ENCODE data around the gene SOBP. TPM values are rescaled to one million over a fixed set of nuclear protein-coding genes. Genes with fewer than 3 reads are reported as not detected.
A peak's percentile ranks its signal among the peaks of the same experiment; 100 is the strongest.

Gene SOBP
- total RNA-seq, 2 donors from 2014 or later, result 1.5 to 1.9 TPM

DNA sequence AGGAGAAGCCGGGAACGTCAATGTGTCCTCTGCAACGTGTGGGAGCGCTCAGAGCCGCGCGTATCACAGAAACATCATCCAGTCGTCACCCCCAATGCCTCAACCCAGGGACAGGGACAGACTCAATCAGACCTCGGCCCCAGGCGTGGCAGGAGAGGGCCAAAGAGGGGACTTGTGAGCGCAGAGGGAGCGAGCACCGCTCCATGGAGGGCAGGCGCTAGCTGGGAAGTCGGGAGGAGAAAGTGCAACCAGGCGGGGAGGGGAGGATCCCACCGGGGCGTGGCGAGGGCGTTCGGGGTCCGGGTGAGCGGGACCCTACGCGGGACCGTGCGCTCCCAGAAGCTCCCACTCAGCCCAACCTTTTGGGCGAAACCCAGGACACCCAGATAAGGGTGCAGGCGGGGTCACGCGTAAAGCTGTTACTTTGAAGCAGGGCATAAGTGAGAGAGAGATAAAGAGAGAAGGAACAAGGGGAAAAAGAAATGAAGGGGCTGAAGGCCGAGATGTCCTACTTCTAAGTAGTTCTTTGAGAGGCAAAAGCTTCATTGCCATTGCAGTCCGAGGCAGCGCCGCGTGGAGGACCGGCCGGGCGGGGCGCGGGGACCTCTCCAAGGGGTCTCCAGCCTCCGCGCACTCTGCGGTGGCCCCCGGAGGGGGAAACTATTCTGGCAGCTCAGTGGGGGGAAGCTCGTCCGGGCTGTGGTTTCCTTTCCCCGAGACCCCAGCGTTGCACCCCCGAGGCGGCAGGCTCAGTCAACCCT lies 862 bp upstream of the SOBP start:
- H3K27ac ChIP-seq (ENCODE audit: low read depth, low read length), result peak overlapping the region; percentile 2
- H3K4me3 ChIP-seq (ENCODE audit: low read length), result peak overlapping the region; percentile 80
- WGBS, 2 experiments (ENCODE audit: insufficient coverage in 1 of 2, insufficient read length in 1 of 2), result 0 to 1% methylated on average over 22 to 51 of the region's 51 CpGs
- H3K27me3 ChIP-seq (ENCODE audit: control insufficient read depth, insufficient read depth, low read length, poor library complexity, severe bottlenecking), result peaks cover 63% of the 10 kb centered on the region
- H3K9ac ChIP-seq (ENCODE audit: extremely low read depth, low read length, poor library complexity, severe bottlenecking), result peak overlapping the region; percentile 4
- peak; percentile 88 for DNase-seq
- H3K27me3 Mint-ChIP-seq (ENCODE audit: insufficient read depth), result peaks cover 43% of the 10 kb centered on the region
- H3K36me3 Mint-ChIP-seq (ENCODE audit: low read depth), result no peaks in the 10 kb centered on the region
- H3K36me3 ChIP-seq (ENCODE audit: control insufficient read depth, insufficient read depth, low read length), result no peaks in the 10 kb centered on the region
- H3K4me1 Mint-ChIP-seq, result peaks cover 12% of the 10 kb centered on the region
- TF ChIP-seq, protein P1, sequence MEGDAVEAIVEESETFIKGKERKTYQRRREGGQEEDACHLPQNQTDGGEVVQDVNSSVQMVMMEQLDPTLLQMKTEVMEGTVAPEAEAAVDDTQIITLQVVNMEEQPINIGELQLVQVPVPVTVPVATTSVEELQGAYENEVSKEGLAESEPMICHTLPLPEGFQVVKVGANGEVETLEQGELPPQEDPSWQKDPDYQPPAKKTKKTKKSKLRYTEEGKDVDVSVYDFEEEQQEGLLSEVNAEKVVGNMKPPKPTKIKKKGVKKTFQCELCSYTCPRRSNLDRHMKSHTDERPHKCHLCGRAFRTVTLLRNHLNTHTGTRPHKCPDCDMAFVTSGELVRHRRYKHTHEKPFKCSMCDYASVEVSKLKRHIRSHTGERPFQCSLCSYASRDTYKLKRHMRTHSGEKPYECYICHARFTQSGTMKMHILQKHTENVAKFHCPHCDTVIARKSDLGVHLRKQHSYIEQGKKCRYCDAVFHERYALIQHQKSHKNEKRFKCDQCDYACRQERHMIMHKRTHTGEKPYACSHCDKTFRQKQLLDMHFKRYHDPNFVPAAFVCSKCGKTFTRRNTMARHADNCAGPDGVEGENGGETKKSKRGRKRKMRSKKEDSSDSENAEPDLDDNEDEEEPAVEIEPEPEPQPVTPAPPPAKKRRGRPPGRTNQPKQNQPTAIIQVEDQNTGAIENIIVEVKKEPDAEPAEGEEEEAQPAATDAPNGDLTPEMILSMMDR (conservative IDR thresholded peaks at IDR 0.05), result no peak
- no peaks in the 10 kb centered on the region for H3K9me3 Mint-ChIP-seq
- H3K9me3 ChIP-seq (ENCODE audit: control insufficient read depth, low read length), result no peaks in the 10 kb centered on the region
- no peak overlapping the region for H3K27ac Mint-ChIP-seq
- H3K4me1 ChIP-seq (ENCODE audit: control insufficient read depth, insufficient read depth, low read length), result peaks cover 7% of the 10 kb centered on the region
- H3K4me3 Mint-ChIP-seq, result peak overlapping the region; percentile 68

DNA sequence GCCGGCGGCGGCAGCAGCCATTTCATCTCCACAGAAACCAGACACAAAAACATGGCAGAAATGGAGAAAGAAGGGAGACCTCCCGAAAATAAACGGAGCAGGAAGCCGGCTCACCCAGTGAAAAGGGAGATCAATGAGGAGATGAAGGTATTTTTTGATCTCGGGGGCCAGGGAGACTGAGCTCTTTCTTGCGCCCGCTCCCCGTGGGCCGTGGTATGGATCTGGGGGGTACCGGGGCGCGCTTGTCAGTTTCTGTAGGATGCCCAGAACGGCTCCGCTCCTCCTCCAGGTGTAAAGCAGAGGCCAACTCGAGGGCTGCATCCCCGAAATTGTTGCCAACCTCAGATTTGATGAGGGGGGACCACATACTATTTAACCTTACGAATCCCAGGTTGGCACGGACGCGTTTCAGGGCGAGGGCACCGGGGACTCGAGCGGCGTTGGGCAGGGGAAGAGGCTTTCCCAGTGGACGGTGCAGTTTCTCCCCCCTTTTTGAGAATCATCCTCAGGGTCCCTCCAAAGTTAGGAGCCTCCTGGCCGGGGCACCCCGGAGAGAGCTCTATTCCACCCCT lies 735 bp downstream of the SOBP start:
- Histone ChIP-seq H3K36me3 (ENCODE audit: control insufficient read depth, insufficient read depth, low read length) (no peaks in the 10 kb centered on the region), H3K27ac (ENCODE audit: low read depth, low read length) (peak overlapping the region; percentile 74), H3K9ac (ENCODE audit: extremely low read depth, low read length, poor library complexity, severe bottlenecking) (no peak overlapping the region), H3K9me3 (ENCODE audit: control insufficient read depth, low read length) (no peaks in the 10 kb centered on the region), H3K27me3 (ENCODE audit: control insufficient read depth, insufficient read depth, low read length, poor library complexity, severe bottlenecking) (peaks cover 63% of the 10 kb centered on the region), H3K4me1 (ENCODE audit: control insufficient read depth, insufficient read depth, low read length) (peaks cover 7% of the 10 kb centered on the region), H3K4me3 (ENCODE audit: low read length) (peak overlapping the region; percentile 78)
- peaks cover 34% of the 10 kb centered on the region for H3K27me3 Mint-ChIP-seq (ENCODE audit: insufficient read depth)
- no peak for DNase-seq
- H3K4me3 Mint-ChIP-seq, result peak overlapping the region; percentile 68
- peaks cover 12% of the 10 kb centered on the region for H3K4me1 Mint-ChIP-seq
- H3K9me3 Mint-ChIP-seq, result no peaks in the 10 kb centered on the region
- no peak overlapping the region for H3K27ac Mint-ChIP-seq
- H3K36me3 Mint-ChIP-seq (ENCODE audit: low read depth), result no peaks in the 10 kb centered on the region
- 0% methylated on average over 4 to 27 of the region's 30 CpGs for WGBS, 2 experiments (ENCODE audit: insufficient coverage in 1 of 2, insufficient read length in 1 of 2)
- TF ChIP-seq, protein P1 (conservative IDR thresholded peaks at IDR 0.05), result no peak

DNA sequence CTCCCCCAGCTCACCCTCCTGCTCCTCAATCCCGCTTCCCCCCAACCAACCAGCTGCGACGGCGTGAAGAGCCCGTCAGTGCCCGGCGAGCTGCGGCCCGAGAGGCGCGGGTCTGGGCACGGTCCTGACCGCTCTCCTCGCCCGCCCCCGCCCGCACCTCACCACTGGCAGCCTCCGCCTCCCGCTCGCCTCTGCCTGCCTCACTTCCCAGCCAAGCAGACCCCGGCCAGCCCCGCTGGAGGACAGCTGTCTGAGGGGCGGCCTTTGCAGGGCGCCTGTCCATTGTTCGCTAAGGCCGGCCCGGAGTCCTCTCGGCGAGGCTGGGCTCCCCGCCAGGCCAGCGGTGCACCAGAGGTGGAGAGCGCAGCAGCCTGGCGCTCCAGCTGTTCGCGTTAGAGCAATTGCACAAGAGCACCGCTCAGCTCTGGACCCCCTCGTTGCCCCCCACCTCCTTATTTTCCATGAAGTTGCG lies 1.3 kb downstream of the SOBP start:
- no peak overlapping the region for H3K9ac ChIP-seq (ENCODE audit: extremely low read depth, low read length, poor library complexity, severe bottlenecking)
- Mint-ChIP-seq H3K4me1 (peaks cover 12% of the 10 kb centered on the region), H3K9me3 (no peaks in the 10 kb centered on the region), H3K27ac (no peak overlapping the region), H3K36me3 (ENCODE audit: low read depth) (no peaks in the 10 kb centered on the region), H3K27me3 (ENCODE audit: insufficient read depth) (peaks cover 31% of the 10 kb centered on the region), H3K4me3 (peak overlapping the region; percentile 68)
- H3K4me3 ChIP-seq (ENCODE audit: low read length), result peak overlapping the region; percentile 78
- peaks cover 7% of the 10 kb centered on the region for H3K4me1 ChIP-seq (ENCODE audit: control insufficient read depth, insufficient read depth, low read length)
- H3K27ac ChIP-seq (ENCODE audit: low read depth, low read length), result peak overlapping the region; percentile 6
- H3K9me3 ChIP-seq (ENCODE audit: control insufficient read depth, low read length), result no peaks in the 10 kb centered on the region
- TF ChIP-seq, protein P1 (conservative IDR thresholded peaks at IDR 0.05), result no peak
- peak; percentile 85 for DNase-seq
- H3K27me3 ChIP-seq (ENCODE audit: control insufficient read depth, insufficient read depth, low read length, poor library complexity, severe bottlenecking), result peaks cover 61% of the 10 kb centered on the region
- no peaks in the 10 kb centered on the region for H3K36me3 ChIP-seq (ENCODE audit: control insufficient read depth, insufficient read depth, low read length)
- 0 to 1% methylated on average over 12 to 38 of the region's 38 CpGs for WGBS, 2 experiments (ENCODE audit: insufficient coverage in 1 of 2, insufficient read length in 1 of 2)

Measured in endodermal cell (in vitro differentiated cells).